HG03039 (cell line): ENCODE data around the gene NTSR1.

ENCODE experiments used
- ATAC-seq: cut with Tn5 transposase; IDR thresholded peaks from one replicate; pipeline ENCODE4 v1.9.1; 2021; ENCODE audit warnings: mild to moderate bottlenecking, moderate library complexity; ENCODE audit not compliant: unreplicated experiment

Gene NTSR1

DNA sequence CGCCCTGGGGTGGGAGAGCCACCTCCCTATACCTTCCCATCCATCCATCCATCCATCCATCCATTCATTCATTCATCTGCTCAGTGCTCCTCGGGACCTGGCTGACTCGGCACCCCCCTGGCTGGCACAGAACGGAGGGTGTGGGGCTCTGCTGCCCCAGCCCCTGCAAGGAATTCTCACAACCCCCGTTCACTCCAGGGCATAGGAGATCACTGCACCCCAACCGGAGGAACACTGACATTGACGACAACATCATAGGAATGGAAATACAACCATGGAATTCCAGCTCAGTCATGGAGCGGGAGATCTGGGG is 59.6 kb downstream of the NTSR1 start:
- no peak for ATAC-seq

DNA sequence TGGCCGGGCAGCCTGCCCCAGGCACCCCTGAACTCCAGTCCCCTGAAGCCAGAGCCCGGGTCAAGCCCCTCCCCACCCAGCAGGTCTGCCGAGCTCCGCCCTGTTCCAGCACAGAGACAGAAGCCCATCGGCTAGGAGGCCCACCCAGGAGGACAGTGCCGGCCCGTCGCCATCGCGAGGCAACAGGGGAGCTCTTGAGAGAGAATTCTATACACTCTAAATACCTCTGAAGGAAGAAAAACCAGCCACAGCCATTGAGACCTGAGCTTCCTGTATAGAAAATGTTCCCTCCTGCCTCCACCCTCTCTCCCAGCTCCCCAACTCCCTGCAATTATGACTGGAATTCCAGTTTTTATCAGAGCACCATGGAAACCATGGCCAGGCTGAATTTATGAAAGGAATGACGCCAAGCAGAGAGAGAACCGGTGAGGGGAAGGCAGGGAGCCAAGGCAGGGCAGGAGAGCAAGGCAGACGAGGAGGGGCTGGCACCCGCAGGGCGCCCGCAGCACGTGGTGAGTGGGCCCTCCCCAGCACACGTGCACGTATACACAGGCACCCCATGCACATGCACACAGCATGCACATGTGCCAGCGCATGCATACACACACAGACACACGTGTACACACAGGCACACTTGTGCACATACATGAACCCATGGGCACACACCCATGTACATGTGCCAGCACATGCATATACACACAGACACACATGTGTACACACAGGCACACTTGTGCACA is 60.1 kb downstream of the NTSR1 start:
- ATAC-seq: no peak

DNA sequence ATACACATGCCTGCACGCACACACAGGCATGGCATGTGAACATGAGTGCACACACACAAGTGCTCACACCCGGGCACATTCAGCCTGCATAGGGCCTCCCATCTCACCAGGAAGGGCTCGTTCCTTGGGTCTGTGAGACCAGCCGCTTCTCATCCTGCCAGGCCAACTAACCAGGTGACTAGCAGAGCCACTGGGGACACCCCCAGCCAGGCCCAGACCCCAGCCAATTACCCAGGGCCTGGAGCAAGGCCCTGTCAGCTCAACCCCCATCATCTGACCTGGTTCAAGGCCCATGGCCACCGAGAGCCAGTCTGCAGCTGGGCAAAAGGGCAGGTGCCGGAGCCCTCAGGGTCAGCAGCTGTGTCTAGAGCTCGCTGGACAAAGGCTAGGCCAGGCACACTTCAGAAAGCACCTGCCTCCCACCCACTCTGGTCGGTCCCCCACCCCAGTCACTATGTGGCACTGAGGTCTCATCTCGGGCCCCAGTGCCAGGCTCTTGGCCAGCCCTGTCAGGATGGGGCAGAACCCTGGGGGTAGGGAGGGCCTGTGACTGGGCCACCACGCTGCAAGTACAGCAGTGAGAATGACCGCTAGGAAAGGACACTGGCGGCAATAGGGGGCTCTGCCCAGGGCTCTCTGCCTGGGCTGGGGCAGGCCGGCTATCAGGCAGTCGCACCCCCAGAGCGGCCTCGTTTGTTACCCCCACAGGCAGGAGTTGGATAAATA is 60.9 kb downstream of the NTSR1 start:
- no peak for ATAC-seq

DNA sequence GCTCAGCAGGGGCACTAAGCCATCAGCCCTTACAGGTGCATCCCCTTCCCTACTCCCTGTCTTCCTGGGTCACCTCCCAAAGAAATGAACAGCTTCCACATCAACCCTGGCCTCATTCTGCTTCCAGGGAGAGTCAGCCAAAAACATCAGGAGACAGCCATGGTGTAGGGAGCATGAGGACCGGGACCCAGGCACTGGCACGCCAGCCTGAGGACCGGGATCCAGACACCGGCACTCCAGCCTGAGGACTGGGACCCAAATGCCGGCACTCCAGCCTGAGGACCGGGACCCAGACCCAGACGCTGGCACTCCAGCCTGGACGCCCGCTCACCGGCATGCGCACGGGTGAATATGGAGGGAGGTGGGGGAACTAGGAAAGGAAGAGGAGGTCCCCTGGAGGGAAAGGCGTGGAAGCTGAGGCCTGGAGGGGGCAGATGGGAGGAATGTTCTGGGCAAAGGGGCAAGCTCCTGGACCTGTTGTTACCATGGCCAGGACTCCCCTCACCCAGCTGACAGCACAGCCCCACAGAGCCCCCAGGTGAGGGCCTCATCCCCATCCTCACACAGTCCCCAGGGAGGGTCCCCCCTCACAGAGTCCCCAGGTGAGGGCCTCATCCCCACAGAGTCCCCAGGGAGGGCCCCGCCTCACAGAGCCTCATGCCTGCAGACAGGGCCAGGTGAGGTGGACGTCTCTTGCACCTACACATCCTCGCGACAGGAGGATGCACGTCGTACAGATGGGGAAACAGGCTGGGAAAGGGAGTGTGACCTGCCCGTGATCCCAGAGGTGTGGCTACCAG is 61.7 kb downstream of the NTSR1 start:
- ATAC-seq: no peak

DNA sequence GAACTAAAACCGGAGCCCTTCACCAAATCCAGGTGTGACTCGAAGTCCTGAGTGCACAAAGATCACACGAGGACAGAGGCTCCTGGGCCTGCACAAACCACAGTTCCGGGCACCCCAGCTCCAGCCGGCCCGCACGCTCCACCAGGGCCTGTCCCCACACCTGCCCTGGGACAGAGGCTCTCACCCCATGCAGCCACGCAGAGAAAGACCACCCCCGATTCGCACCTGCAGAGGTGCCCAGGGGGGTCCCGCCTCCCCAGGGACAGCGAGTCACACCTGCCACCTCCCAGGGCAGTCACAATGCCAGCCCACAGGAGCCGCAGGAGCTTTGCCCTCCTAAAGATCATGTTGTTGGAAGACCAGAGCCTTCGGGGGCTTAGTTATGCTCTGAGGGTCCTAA is 62.3 kb downstream of the NTSR1 start:
- no peak for ATAC-seq

DNA sequence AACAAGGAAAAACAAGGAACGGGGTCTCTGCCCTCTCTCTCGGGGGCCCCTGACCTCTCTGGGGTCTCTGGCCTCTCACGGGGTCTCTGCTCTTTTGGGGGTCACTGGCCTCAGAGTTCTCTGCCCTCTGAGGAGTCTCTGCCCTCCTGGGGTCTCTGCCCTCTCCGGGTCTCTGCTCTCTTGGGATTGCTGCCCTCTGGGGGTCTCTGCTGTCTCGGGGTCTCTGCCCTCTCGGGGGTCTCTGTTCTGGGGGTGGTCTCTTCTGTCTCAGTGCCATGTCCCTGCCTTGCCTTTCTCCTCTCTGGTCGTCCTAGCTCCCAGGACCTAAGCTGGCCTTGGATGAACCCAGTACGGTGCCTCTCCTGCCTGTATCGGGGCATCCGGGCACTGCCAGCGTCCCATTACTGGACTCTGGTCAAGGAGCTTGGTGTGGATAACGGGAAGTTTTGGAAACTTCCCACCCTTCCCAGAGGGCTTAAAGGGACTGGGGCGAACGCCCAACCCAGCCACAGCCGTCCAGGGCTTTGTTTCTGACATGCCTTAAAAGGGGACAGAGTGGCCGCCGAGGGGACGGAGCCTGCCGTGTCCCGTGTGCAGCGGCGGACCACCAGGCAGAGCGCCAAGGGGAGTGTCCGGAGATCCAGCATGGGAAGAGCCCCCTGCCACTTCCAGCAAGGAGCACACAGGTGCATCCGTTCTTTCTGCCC is 62.9 kb downstream of the NTSR1 start:
- no peak for ATAC-seq

DNA sequence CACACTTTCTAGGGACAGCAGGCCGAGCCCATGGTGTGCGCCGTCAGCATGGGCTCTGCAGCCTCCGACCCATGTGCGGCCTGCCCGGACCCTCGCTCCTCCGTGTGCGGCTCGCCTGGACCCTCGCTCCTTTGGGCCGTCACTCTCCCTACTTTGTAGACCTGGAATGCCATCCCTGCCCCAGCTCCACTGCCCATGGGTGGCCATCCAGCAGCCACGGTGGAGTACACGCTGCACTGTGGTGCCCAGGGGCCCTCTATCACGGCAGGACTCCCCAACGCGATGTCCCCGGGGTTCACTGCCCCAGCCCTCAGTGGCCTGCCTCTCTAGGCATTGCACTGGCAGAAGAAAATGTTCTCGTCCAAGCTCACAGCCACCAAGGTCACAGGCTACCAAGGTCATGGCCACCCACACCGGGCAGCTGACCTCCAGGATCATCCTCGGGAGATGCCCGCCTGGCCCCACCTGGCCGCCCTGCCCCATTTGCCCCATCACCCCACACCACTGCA is 63.5 kb downstream of the NTSR1 start:
- ATAC-seq: no peak

DNA sequence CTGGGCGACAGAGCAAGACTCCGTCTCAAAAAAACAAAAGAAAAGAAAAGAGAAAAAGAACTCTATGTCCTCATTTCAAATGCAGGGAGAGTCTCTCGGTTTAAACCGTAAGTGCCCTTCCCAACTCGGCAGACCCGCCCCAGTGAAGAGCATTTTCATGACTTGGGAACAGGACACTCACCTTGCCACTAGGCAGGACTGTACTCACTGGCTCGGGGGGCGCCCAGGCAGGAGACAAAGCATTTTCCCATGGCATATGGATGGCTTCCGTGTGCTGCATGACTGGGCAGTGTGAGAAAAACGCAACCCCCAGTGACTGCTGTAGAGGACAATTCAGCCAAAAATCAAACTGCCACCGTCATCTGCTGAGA is 64.0 kb downstream of the NTSR1 start:
- ATAC-seq: no peak

DNA sequence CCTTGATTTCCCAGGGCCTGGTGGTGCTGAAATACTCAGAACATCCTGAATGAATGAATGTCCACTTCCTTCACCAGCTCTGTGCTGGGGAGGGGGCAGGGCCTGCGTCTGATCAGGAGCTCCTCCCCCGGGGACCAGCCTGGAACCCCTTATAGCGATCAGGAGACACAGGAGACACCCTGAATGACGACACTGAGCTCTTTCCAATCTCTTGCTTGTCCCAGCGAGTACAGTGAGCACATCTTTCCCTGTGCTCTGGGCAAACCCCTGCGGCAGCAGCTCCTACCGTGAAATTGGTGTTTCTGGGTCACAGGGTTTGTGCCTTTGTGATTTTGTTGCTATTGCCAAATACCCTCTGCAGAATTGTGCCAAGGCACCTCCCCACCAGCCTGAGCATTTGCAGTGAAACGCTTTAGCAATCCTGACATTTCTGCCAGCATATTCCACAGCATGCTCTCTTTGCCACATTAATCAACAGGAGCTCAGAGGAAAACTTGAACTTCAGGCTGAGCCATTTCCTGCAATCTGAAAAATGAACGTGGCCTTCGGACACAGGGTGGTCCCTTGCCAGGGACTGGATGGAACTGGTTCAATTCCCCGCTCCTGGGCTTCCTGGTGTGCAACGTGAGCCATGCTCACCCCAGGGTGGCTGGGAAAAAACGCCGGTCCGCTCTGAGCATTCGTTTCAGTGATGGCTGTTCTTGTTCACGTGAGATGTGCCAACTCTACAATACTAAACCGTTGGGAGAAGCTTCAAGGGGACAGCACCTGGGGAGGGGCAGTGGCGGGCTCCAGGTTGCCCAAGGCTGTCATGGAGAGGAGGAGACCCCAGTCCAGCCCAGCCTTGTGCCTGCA is 64.6 kb downstream of the NTSR1 start:
- ATAC-seq: no peak

DNA sequence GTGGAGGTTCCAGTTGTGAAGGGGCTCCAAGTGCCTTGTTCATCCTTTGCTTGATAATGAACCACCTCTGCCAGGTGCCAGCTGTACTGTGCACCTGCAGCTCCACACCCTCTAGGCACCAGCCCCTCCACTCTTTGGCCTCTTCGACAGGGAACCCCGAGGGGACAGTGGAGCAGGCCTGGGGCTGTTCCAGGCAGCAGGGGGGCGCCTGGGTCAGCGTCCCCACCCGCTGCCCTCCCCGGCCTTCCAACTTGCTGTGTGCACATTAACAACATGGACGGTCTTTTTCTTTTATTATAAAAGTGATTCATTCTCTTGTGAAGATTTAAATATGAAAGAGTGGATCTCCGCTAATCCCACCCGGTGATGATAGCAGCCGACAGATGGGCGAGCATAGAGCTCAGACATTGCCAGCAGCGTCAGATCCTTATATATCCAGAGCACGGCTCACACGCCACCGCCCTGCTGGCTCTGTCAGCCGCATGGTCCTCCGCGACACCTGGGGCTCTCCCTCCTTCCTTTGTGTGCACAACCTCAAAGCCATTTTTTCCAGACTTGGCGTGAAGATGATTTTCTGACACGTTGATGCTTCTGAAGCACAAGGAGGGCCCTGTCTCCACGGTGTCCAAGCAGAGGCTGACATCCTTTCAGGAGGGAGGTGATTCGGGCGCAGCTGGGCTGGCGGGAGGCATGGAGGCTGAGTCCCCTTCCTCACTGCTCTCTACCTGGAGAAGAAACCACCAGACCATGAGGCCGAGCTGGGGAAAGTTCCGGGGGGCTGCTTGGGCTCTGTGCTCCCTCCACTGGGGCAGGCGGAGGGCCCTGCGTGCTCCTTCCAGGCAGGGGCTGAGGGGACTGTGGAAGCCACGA is 65.4 kb downstream of the NTSR1 start:
- ATAC-seq: no peak

DNA sequence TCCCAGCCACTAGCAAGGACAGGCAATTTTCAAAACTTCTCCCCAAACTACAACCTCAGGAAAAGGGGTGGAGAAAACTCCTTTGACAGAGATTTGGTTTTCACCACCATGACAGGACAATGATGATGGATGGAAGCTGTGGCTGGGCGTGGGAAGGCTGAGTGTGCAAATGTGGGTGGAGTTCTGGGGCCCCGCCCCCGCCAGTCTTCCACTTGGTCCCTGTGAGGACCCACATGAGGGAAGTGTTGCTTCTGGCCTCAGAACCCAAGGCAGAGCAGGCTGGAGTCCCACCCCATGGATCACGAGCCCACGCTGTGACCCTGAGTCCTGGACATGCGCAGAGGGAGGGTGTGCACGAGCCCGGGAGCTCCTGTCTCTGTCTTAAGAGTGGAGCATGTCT is 66.1 kb downstream of the NTSR1 start:
- no peak for ATAC-seq

DNA sequence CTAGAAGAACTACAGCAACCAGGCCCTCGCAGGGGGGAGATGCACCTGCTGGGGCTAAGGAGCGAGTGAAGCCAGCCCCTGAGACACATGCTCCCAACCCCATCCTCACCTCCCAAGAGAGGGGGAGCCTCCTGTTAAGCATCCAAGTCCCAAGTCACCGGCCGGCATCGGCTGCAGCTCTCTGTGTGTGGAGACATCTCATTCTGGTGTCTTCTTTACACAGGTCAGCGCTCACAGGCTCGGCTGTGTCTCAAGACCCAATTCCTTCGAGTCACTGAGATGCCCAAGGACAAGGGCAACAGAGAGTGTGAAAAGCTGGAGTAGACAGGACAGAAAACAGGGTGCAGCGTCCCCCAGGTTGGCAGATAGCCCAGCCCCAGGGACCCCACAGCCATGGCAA is 66.6 kb downstream of the NTSR1 start:
- ATAC-seq: no peak

DNA sequence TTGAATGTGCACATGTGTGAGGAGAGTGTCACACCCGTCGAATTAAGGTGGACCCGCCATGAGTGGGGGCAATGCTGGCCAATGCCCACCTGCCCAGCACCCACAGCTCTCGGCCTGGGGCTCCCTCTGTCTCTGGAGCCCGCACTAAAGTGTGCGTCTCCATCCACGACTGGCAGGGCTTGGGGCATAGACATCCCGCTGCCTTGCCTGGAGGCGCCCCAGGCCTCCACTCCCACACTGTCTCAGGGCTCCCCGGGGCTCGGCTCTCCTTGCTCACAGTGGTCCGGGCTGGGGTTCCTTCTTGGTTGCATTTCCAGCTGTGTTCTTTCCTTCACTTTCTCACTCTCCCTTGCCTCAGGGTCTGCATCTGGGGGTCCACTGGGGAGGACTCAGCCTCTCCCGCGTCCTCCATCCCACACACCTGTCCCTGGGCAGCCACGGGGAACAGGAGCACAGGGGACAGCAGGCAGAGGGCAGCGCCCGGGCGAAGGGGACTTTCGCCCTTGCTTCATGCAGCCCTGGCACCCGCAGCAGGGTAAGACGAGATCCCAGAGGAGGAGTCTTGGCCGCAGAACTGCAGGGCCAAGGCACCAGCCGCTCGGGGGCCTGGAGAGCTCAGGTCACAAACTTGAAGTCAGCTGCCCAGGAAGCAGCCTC is 67.5 kb downstream of the NTSR1 start:
- ATAC-seq: no peak

DNA sequence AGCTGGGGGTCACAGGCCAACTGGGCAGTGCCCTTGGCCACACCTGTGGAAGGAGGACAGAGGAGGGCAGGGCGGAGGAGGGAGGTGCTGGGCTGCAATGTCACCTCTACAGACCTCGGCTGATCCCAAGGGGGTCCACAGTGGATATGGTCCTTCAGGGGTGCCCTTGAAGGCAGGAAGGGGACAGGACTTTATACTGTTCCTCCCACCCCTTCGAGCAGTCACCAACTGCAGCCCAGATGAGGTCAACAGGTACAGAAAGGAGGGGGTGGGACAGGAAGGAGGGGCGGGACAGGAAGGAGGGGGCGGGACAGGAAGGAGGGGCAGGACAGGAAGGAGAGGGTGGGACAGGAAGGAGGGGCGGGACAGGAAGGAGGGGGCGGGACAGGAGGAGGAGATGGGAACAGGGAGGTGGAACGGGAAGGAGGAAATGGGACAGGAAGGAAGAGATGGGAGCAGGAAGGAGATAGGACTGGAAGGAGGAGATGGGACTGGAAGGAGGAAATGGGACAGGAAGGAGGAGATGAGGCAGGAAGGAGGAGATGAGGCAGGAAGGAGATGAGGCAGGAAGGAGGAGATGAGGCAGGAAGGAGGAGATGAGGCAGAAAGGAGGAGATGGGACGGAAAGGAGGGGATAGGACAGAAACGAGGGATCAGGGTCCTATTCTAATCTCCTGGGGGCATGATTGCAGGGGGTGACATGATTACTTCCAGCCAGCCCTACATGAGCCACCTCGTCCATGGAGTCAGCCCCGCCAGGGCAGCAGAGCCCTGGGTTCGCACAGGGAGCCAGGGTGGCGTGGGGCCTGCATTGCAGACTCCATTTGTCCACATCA is 68.3 kb downstream of the NTSR1 start:
- no peak for ATAC-seq

DNA sequence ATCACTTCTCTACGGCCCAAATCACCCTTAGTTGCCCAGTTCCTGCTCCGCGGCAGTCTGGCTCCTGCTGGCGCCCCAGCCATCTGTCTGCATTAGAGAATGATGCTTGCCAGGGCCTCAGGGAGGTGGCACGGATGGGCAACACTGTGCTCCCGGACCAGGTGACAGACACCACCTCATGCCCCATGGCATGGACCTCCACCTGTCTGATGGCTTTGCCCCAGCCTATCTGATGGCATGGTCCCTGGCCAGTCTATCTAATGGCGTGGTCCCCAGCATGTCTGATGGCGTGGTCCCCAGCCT is 68.8 kb downstream of the NTSR1 start:
- ATAC-seq: no peak

DNA sequence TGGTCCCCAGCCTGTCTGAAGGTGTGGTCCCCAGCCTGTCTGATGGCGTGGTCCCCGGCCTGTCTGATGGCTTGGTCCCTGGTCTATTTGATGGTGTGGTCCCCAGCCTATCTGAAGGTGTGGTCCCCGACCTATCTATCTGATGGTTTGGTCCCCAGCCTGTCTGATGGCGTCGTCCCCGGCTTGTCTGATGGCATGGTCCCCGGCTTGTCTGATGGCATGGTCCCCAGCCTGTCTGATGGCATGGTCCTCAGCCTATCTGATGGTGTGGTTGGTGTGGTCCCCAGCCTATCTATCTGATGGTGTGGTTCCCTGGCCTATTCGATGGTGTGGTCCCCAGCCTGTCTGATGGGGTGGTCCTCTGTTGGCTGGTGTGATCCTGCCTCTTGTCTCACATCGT is 69.4 kb downstream of the NTSR1 start:
- no peak for ATAC-seq

DNA sequence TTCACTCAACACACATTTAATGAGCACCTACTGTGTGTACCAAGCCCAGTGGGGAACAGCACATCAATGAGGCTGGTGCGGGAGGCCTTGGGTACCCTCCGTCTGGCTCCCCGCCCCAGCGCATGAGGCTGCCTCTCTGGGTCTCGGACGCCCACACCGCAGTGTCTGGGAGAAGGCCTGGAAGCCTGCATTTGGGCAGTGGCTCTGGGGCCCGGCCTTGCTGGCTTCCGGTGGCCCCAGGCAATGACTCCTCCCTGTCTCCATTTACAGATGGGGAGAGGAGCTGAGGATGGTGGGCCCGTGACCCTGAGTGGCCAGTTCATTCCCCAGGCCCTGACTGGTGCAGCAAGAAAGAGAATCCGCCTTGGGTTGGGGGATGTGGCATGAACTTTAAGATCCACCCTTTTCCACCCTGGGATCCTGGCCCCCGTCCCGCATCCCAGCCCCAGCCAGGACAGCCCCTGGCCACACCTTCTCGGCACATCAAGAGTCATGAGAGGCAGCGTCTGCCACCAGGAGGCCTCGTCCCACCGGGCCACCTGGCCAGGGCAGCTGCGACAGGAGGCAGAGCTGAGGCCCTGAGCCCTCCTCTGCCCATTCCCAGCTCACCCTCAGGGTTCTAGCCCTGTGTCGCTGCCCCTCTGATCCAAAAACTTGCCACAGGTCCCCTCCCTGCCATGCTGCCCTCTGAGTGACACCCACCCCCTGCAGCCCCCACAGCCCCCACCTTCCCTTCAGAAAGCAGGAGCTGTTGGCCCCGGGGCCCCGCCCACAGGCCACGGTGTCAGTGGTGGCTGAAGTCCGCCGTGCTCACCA is 70.2 kb downstream of the NTSR1 start:
- ATAC-seq: no peak

DNA sequence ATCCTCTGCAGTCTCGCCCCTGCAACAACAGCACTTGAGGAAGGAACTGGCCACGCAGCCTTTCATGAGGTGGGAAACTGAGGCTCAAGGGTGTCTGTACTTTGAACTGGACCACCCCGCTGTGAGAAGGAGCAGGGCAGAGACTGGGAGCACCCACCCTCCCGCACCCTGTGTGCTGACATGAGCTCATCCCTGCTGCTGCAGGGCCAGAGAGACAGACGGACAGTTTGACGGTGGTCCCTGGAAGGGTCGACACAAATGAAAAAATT is 70.7 kb downstream of the NTSR1 start:
- ATAC-seq: no peak
